ENCODE results near the gene ABCG2.

The ABCG2 gene

GRCh38 chr4:88041626-88042025 lies 116.8 kb downstream of the ABCG2 start:
- Histone ChIP-seq H3K36me3 (ENCODE audit: insufficient read depth, low read length) (peaks cover 100% of the 10 kb centered on the region), H3K9ac (ENCODE audit: low read depth, low read length) (no peak overlapping the region), H3K4me1 (ENCODE audit: insufficient read depth, low read length) (no peaks in the 10 kb centered on the region), H3K9me3 (ENCODE audit: insufficient read depth, low read depth, low read length) (no peaks in the 10 kb centered on the region), H3K27ac (ENCODE audit: low read depth, low read length) (no peak overlapping the region), H3K27me3 (ENCODE audit: insufficient read depth, low read length) (no peaks in the 10 kb centered on the region), H3K4me3 (ENCODE audit: low read length) (no peak overlapping the region)
- 98% methylated on average over 2 of the region's 2 CpGs for WGBS

- no peak overlapping the region for H3K4me3 ChIP-seq (ENCODE audit: low read length)
- H3K36me3 ChIP-seq (ENCODE audit: insufficient read depth, low read length), result peaks cover 100% of the 10 kb centered on the region
- no peak overlapping the region for H3K9ac ChIP-seq (ENCODE audit: low read depth, low read length)
- H3K9me3 ChIP-seq (ENCODE audit: insufficient read depth, low read depth, low read length), result no peaks in the 10 kb centered on the region
- 91% methylated on average over 3 of the region's 3 CpGs for WGBS
- H3K27me3 ChIP-seq (ENCODE audit: insufficient read depth, low read length), result no peaks in the 10 kb centered on the region
- H3K27ac ChIP-seq (ENCODE audit: low read depth, low read length), result no peak overlapping the region
- no peaks in the 10 kb centered on the region for H3K4me1 ChIP-seq (ENCODE audit: insufficient read depth, low read length)
Measured at GRCh38 chr4:88040707-88041106, 117.7 kb downstream of the ABCG2 start.
